Measurements from ENCODE around the gene ARFGAP3. TPM values are rescaled to one million over a fixed set of nuclear protein-coding genes. Genes with fewer than 3 reads are reported as not detected.

The ARFGAP3 gene
- total RNA-seq, 1 donor from 2014 or later = 53.7 TPM

- no peaks in the 10 kb centered on the region for H3K36me3 ChIP-seq
- no peaks in the 10 kb centered on the region for H3K27me3 ChIP-seq
- no peak overlapping the region for H3K27ac ChIP-seq
- DNase-seq (no peak), ATAC-seq (no peak)
- intact Hi-C loops (cut with DNase I) = no loop called here
- TF ChIP-seq CTCF (IDR thresholded peaks at IDR 0.05) = no peak
- no peaks in the 10 kb centered on the region for H3K4me1 ChIP-seq
- no peak overlapping the region for H3K4me3 ChIP-seq
- no peaks in the 10 kb centered on the region for H3K9me3 ChIP-seq
Measured at GRCh38 chr22:42777126-42777525, 79.9 kb downstream of the ARFGAP3 start.

DNA sequence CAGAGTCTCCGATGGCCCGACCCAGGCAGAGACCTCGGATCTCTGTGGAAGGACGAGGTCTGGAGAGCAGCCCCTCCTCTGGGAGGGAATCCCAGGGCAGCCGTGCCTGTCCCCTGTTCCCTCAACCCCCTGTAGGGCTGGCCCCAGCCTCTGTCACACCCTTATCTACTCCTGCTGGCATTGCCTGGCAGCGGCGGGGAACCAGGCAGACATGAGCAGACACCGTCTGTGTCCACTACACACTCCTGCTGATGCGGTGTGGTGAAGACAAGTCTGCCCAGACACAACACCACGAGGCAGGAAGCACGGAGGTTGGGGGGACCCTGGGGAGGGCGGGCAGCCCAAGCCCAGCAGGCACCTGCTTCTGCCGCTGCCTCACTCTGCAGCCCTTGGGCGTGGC lies 83.9 kb downstream of the ARFGAP3 start:
- peaks cover 14% of the 10 kb centered on the region for H3K4me1 ChIP-seq
- no peaks in the 10 kb centered on the region for H3K27me3 ChIP-seq
- intact Hi-C loops (cut with DNase I) = no loop called here
- no peak for TF ChIP-seq CTCF (IDR thresholded peaks at IDR 0.05)
- H3K4me3 ChIP-seq = no peak overlapping the region
- no peaks in the 10 kb centered on the region for H3K9me3 ChIP-seq
- no peak for DNase-seq
- ATAC-seq = no peak
- H3K36me3 ChIP-seq = no peaks in the 10 kb centered on the region
- no peak overlapping the region for H3K27ac ChIP-seq

GRCh38 chr22:42772647-42773046 lies 84.4 kb downstream of the ARFGAP3 start:
- Histone ChIP-seq H3K4me1 (peaks cover 14% of the 10 kb centered on the region), H3K27me3 (no peaks in the 10 kb centered on the region), H3K4me3 (no peak overlapping the region), H3K9me3 (no peaks in the 10 kb centered on the region), H3K36me3 (no peaks in the 10 kb centered on the region), H3K27ac (no peak overlapping the region)
- ATAC-seq (no peak), DNase-seq (no peak)
- intact Hi-C loops (cut with DNase I) = no loop called here
- no peak for TF ChIP-seq CTCF (IDR thresholded peaks at IDR 0.05)

DNA sequence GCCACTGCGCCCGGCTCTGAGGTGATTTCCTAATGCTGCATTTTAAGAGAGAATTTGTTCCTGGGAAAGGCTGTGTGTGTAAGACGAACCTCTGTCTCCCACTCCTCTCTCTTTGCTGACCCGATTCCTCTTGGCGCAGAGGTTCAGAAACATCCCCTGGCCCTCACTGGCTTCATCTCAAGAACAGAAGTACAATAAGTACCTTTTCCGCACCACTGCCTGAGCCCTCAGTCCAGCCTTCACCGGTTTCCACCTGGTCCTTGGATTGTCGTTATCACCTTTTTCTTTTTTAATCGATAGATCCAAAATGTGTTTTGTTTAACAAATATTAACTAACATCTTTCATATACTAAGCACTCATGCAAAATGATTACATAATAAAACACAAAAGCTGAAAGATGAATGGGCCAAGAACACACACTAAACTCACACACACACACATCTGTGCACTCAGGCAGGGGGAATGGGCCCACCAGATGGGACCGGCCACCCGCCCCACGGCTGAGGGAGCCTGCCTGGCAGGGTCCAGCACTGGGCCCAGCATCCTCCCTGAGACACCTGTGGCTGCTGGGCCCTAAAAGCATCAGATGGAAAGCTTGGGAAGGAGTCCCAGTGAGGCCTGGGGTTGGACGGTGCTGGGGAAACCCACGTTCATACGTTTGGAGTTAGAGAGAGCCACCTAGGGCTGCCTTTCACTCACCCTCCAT lies 86.0 kb downstream of the ARFGAP3 start:
- H3K4me3 ChIP-seq = no peak overlapping the region
- H3K36me3 ChIP-seq = no peaks in the 10 kb centered on the region
- H3K27me3 ChIP-seq = no peaks in the 10 kb centered on the region
- no peaks in the 10 kb centered on the region for H3K9me3 ChIP-seq
- H3K4me1 ChIP-seq = peaks cover 14% of the 10 kb centered on the region
- H3K27ac ChIP-seq = no peak overlapping the region
- intact Hi-C loops (cut with DNase I) = no loop called here
- ATAC-seq (no peak), DNase-seq (no peak)
- TF ChIP-seq CTCF (IDR thresholded peaks at IDR 0.05) = no peak

DNA sequence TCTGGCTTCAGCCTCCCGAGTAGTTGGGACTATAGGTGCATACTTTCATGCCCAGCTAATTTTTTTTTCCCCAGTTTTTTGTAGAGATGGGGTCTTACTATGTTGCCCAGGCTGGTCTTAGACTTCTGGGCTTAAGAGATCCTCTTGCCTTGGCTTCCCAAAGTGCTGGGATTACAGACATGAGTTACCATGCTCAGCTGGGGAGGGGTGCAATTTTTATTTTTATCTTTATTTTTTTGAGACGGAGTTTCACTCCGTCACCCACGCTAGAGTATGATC lies 86.7 kb downstream of the ARFGAP3 start:
- ATAC-seq (no peak), DNase-seq (no peak)
- intact Hi-C loops (cut with DNase I) = no loop called here
- Histone ChIP-seq H3K4me3 (peak overlapping the region; percentile 30), H3K27ac (no peak overlapping the region), H3K27me3 (no peaks in the 10 kb centered on the region), H3K36me3 (no peaks in the 10 kb centered on the region), H3K4me1 (peaks cover 14% of the 10 kb centered on the region), H3K9me3 (no peaks in the 10 kb centered on the region)
- TF ChIP-seq CTCF (IDR thresholded peaks at IDR 0.05) = no peak
